ENCODE results near the gene THOC7.

Gene THOC7

GRCh38 chr3:63867225-63867624, 3.6 kb upstream of the THOC7 start:
- peaks cover 93% of the 10 kb centered on the region for H3K79me2 ChIP-seq (ENCODE audit: insufficient read depth, low read length)
- peaks cover 55% of the 10 kb centered on the region for H4K20me1 ChIP-seq (ENCODE audit: insufficient read depth, low read length, poor library complexity, severe bottlenecking)
- no peaks in the 10 kb centered on the region for H3K9me2 ChIP-seq (replicated peaks; ENCODE audit: low read depth, low read length)
- H3K27me3 ChIP-seq (ENCODE audit: insufficient read depth, low read length, poor library complexity, severe bottlenecking) = peaks cover 6% of the 10 kb centered on the region
- no peaks in the 10 kb centered on the region for H3K9me3 ChIP-seq (ENCODE audit: insufficient read depth, low read depth, low read length)
- no peak for TF ChIP-seq EZH2phosphoT487 (IDR thresholded peaks at IDR 0.05; ENCODE audit: borderline replicate concordance)
- no peak for TF ChIP-seq CTCF (conservative IDR thresholded peaks at IDR 0.05; ENCODE audit: low read length)
- no peaks in the 10 kb centered on the region for H3F3A ChIP-seq (ENCODE audit: low read depth)
- H3K36me3 ChIP-seq (ENCODE audit: insufficient read depth, low read length) = no peaks in the 10 kb centered on the region
- peaks cover 57% of the 10 kb centered on the region for H3K4me1 ChIP-seq (ENCODE audit: insufficient read depth, low read length, poor library complexity, severe bottlenecking)
- peak overlapping the region; percentile 56 for H3K4me3 ChIP-seq (ENCODE audit: low read length, poor library complexity, severe bottlenecking)
- peak overlapping the region; percentile 91 for H3K4me2 ChIP-seq (ENCODE audit: low read depth, low read length, poor library complexity, severe bottlenecking)
- H3K9ac ChIP-seq (ENCODE audit: low read depth, low read length, poor library complexity, severe bottlenecking) = no peak overlapping the region
- H2AFZ ChIP-seq (ENCODE audit: low read length) = no peak overlapping the region

DNA sequence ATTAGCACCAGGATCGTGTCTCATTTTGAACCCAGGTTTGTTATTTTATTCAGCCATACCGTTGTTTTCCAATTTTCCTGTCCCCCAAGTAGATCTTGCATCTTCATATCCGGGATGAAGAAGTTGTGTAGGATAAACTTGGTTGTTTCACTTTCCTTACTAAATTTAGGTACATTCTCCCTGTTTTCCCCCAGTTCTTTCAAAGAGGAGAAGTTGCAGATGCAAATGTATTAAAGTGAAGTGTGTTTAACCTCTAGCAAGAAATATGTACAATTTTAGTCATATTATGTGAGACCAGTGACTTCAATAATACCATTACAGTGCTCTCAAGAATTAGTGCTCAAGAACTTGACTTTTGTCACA, 1.3 kb upstream of the THOC7 start:
- TF ChIP-seq EZH2phosphoT487 (IDR thresholded peaks at IDR 0.05; ENCODE audit: borderline replicate concordance) (no peak), CTCF (conservative IDR thresholded peaks at IDR 0.05; ENCODE audit: low read length) (no peak)
- Histone ChIP-seq H3K4me3 (ENCODE audit: low read length, poor library complexity, severe bottlenecking) (peak overlapping the region; percentile 80), H2AFZ (ENCODE audit: low read length) (peak overlapping the region; percentile 69; the same call in 1 of the 2 replicates), H3K9me2 (replicated peaks; ENCODE audit: low read depth, low read length) (no peaks in the 10 kb centered on the region), H3K27me3 (ENCODE audit: insufficient read depth, low read length, poor library complexity, severe bottlenecking) (peaks cover 6% of the 10 kb centered on the region), H3K36me3 (ENCODE audit: insufficient read depth, low read length) (no peaks in the 10 kb centered on the region), H3F3A (ENCODE audit: low read depth) (no peaks in the 10 kb centered on the region), H3K4me1 (ENCODE audit: insufficient read depth, low read length, poor library complexity, severe bottlenecking) (peaks cover 54% of the 10 kb centered on the region), H3K9me3 (ENCODE audit: insufficient read depth, low read depth, low read length) (no peaks in the 10 kb centered on the region), H3K79me2 (ENCODE audit: insufficient read depth, low read length) (peaks cover 93% of the 10 kb centered on the region), H4K20me1 (ENCODE audit: insufficient read depth, low read length, poor library complexity, severe bottlenecking) (peaks cover 42% of the 10 kb centered on the region), H3K9ac (ENCODE audit: low read depth, low read length, poor library complexity, severe bottlenecking) (peak overlapping the region; percentile 91), H3K4me2 (ENCODE audit: low read depth, low read length, poor library complexity, severe bottlenecking) (peak overlapping the region; percentile 91)

GRCh38 chr3:63864008-63864964, 681 bp upstream of the THOC7 start:
- no peaks in the 10 kb centered on the region for H3K36me3 ChIP-seq (ENCODE audit: insufficient read depth, low read length)
- no peaks in the 10 kb centered on the region for H3K9me2 ChIP-seq (replicated peaks; ENCODE audit: low read depth, low read length)
- H2AFZ ChIP-seq (ENCODE audit: low read length) = peak overlapping the region; percentile 69
- H3K27me3 ChIP-seq (ENCODE audit: insufficient read depth, low read length, poor library complexity, severe bottlenecking) = peaks cover 6% of the 10 kb centered on the region
- peaks cover 53% of the 10 kb centered on the region for H3K4me1 ChIP-seq (ENCODE audit: insufficient read depth, low read length, poor library complexity, severe bottlenecking)
- H3K9me3 ChIP-seq (ENCODE audit: insufficient read depth, low read depth, low read length) = no peaks in the 10 kb centered on the region
- H3K4me2 ChIP-seq (ENCODE audit: low read depth, low read length, poor library complexity, severe bottlenecking) = peak overlapping the region; percentile 91
- H3F3A ChIP-seq (ENCODE audit: low read depth) = no peaks in the 10 kb centered on the region
- H3K4me3 ChIP-seq (ENCODE audit: low read length, poor library complexity, severe bottlenecking) = peak overlapping the region; percentile 80
- peaks cover 42% of the 10 kb centered on the region for H4K20me1 ChIP-seq (ENCODE audit: insufficient read depth, low read length, poor library complexity, severe bottlenecking)
- TF ChIP-seq EZH2phosphoT487 (IDR thresholded peaks at IDR 0.05; ENCODE audit: borderline replicate concordance) = no peak
- no peak for TF ChIP-seq CTCF (conservative IDR thresholded peaks at IDR 0.05; ENCODE audit: low read length)
- H3K9ac ChIP-seq (ENCODE audit: low read depth, low read length, poor library complexity, severe bottlenecking) = peak overlapping the region; percentile 91
- H3K79me2 ChIP-seq (ENCODE audit: insufficient read depth, low read length) = peaks cover 93% of the 10 kb centered on the region

All from Loucy (cell line).